Measurements from ENCODE around the gene CBLL2. TPM values are rescaled to one million over a fixed set of nuclear protein-coding genes. Genes with fewer than 3 reads are reported as not detected.
A peak's percentile ranks its signal among the peaks of the same experiment; 100 is the strongest.
"Not testable (repeated sequence)": the region's sequence is repeated elsewhere in the genome, so short reads cannot be mapped to it uniquely, and the experiment has no call there.

CBLL2 gene
- total RNA-seq, 1 donor from 2014 or later = not detected

DNA sequence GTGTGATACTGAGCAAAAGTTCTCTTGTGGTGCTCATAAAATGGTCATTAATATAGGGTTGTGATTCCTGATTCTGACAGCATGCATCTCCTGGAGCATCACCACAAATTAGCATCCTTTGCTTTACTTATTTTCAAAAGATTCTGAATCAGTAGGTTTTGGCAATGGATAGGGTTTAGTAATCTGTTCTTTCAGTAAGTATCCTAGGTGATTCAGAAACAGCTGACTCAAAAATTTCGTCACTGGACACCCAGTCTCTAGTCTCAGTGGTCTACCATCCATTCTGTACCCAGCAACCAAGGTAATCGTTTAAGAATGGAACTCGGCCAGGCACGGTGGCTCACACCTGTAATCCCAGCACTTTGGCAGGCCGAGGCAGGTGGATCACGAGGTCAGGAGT lies 4.1 kb downstream of the CBLL2 start:
- no peaks in the 10 kb centered on the region for H3K9me3 Mint-ChIP-seq (ENCODE audit: unreplicated experiment)
- no peak overlapping the region for H3K4me3 Mint-ChIP-seq (ENCODE audit: unreplicated experiment)
- no peak overlapping the region for H3K27ac Mint-ChIP-seq (ENCODE audit: unreplicated experiment)
- no peak for DNase-seq
- TF ChIP-seq, protein P1, sequence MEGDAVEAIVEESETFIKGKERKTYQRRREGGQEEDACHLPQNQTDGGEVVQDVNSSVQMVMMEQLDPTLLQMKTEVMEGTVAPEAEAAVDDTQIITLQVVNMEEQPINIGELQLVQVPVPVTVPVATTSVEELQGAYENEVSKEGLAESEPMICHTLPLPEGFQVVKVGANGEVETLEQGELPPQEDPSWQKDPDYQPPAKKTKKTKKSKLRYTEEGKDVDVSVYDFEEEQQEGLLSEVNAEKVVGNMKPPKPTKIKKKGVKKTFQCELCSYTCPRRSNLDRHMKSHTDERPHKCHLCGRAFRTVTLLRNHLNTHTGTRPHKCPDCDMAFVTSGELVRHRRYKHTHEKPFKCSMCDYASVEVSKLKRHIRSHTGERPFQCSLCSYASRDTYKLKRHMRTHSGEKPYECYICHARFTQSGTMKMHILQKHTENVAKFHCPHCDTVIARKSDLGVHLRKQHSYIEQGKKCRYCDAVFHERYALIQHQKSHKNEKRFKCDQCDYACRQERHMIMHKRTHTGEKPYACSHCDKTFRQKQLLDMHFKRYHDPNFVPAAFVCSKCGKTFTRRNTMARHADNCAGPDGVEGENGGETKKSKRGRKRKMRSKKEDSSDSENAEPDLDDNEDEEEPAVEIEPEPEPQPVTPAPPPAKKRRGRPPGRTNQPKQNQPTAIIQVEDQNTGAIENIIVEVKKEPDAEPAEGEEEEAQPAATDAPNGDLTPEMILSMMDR (IDR thresholded peaks at IDR 0.05; ENCODE audit: partially characterized antibody, unreplicated experiment) = no peak
- no peaks in the 10 kb centered on the region for H3K36me3 Mint-ChIP-seq (ENCODE audit: unreplicated experiment)
- H3K4me1 Mint-ChIP-seq (ENCODE audit: low read depth, unreplicated experiment) = no peaks in the 10 kb centered on the region
- no peaks in the 10 kb centered on the region for H3K27me3 Mint-ChIP-seq (ENCODE audit: unreplicated experiment)

DNA sequence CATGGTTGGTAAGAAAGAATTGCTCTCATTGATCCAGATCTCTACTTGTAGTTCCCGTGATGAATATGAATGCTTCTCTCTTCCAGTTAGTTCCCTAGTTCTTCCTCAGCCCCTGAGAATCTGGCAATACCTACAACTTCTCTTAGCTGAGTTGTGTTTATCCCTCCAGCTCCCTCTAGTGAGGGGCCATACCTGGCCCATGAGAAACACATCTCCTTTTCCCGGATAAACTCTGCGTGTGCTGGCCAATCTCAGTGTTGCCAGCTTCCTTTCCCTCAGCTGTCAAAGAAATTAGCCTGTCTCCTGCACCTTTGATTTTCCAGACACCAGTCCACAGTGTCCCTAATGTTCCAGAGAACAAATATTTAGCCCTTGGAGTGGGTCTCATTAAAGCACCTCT lies 5.7 kb downstream of the CBLL2 start:
- no peaks in the 10 kb centered on the region for H3K27me3 Mint-ChIP-seq (ENCODE audit: unreplicated experiment)
- H3K9me3 Mint-ChIP-seq (ENCODE audit: unreplicated experiment) = no peaks in the 10 kb centered on the region
- H3K4me1 Mint-ChIP-seq (ENCODE audit: low read depth, unreplicated experiment) = no peaks in the 10 kb centered on the region
- no peaks in the 10 kb centered on the region for H3K36me3 Mint-ChIP-seq (ENCODE audit: unreplicated experiment)
- H3K4me3 Mint-ChIP-seq (ENCODE audit: unreplicated experiment) = no peak overlapping the region
- DNase-seq = no peak
- TF ChIP-seq, protein P1 (IDR thresholded peaks at IDR 0.05; ENCODE audit: partially characterized antibody, unreplicated experiment) = no peak
- no peak overlapping the region for H3K27ac Mint-ChIP-seq (ENCODE audit: unreplicated experiment)

DNA sequence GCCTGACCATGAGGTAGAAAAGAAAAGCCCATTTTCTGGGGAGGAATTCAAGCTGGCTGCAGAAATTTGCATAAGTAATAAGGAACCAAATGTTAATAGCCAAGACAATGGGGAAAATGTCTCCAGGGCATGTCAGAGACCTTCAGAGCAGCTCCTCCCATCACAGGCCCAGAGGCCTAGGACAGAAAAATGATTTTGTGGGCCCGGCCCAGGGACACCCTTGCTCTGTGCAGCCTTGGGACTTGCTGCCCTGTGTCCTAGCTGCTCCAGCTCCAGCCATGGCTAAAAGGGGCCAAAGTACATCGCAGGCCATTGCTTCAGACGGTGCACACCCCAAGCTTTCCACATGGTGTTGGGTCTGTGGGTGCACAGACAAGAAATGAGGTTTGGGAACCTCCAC lies 16.5 kb downstream of the CBLL2 start:
- DNase-seq; H3K36me3 Mint-ChIP-seq (ENCODE audit: unreplicated experiment); H3K27me3 Mint-ChIP-seq (ENCODE audit: unreplicated experiment); H3K27ac Mint-ChIP-seq (ENCODE audit: unreplicated experiment); H3K4me3 Mint-ChIP-seq (ENCODE audit: unreplicated experiment); H3K9me3 Mint-ChIP-seq (ENCODE audit: unreplicated experiment); H3K4me1 Mint-ChIP-seq (ENCODE audit: low read depth, unreplicated experiment): not testable (repeated sequence)

DNA sequence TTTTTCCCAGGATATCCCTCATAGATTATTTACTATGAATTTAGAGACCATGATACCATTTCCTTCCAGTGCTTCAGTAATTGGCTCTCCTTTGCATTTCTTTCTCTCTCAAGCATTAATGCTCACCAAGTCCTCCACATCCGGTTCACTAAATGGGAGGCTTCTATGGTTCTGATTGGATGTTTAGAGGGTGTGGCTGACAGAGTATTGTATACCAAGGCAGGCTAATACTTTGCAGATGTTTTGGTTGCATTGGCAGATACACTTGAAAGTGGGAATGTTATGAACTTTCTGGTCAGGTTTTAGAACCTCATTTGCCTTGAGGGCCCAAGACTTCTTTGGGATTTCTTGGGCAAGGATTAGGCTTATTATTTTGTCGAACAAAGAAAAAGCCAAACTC lies 24.2 kb downstream of the CBLL2 start:
- TF ChIP-seq, protein P1 (IDR thresholded peaks at IDR 0.05; ENCODE audit: partially characterized antibody, unreplicated experiment) = no peak
- no peak overlapping the region for H3K27ac Mint-ChIP-seq (ENCODE audit: unreplicated experiment)

DNA sequence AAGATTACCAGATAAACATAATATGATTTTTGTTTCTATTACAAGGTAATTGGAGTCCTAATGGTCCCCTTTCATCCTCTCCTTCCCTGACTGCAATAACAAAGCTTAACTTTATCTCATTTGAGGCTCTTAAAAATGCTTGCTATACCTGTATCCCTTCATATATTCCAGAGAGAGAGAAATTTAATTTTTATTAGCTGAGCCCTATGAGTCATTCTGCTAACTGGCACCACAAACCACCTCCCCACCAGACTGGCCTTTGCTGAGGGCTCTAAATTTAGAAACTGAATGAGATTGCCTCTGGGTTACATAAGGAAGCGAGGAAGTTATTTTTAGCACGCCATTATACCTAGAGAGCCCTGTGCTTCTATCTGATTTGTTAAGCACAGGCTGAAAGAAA lies 27.4 kb downstream of the CBLL2 start:
- TF ChIP-seq, protein P1 (IDR thresholded peaks at IDR 0.05; ENCODE audit: partially characterized antibody, unreplicated experiment) = no peak
- no peak for DNase-seq
- Mint-ChIP-seq H3K36me3 (ENCODE audit: unreplicated experiment) (no peaks in the 10 kb centered on the region), H3K9me3 (ENCODE audit: unreplicated experiment) (no peaks in the 10 kb centered on the region), H3K27ac (ENCODE audit: unreplicated experiment) (peak overlapping the region; percentile 96), H3K27me3 (ENCODE audit: unreplicated experiment) (no peaks in the 10 kb centered on the region), H3K4me3 (ENCODE audit: unreplicated experiment) (peak overlapping the region; percentile 53), H3K4me1 (ENCODE audit: low read depth, unreplicated experiment) (peaks cover 15% of the 10 kb centered on the region)

More for the DNA sequence above, 24.2 kb downstream of the CBLL2 start:
- H3K27me3 Mint-ChIP-seq (ENCODE audit: unreplicated experiment) = no peaks in the 10 kb centered on the region
- H3K36me3 Mint-ChIP-seq (ENCODE audit: unreplicated experiment) = no peaks in the 10 kb centered on the region
- H3K9me3 Mint-ChIP-seq (ENCODE audit: unreplicated experiment) = peaks cover 2% of the 10 kb centered on the region
- H3K4me1 Mint-ChIP-seq (ENCODE audit: low read depth, unreplicated experiment) = peaks cover 14% of the 10 kb centered on the region
- DNase-seq = no peak
- no peak overlapping the region for H3K4me3 Mint-ChIP-seq (ENCODE audit: unreplicated experiment)

DNA sequence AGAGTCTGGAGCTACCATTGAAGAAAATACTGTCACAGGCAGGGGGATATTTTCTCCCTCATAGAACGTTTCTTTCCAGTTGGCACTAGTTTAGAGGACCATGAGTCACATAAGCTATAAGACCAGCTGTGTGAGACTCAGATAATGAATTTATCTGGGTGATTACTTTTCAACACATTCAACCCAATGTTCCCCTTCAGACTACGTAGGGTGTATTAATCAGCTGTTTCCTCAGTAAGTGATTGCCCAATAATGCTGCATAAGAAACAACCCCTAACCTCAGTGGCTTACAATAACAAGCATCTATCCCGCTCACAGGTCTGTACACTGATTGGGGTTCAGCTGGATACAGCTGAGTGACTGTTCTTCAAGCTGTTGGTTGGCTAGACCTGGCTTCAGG lies 38.1 kb downstream of the CBLL2 start:
- TF ChIP-seq, protein P1 (IDR thresholded peaks at IDR 0.05; ENCODE audit: partially characterized antibody, unreplicated experiment) = no peak
- no peak for DNase-seq
- no peaks in the 10 kb centered on the region for H3K27me3 Mint-ChIP-seq (ENCODE audit: unreplicated experiment)
- H3K4me3 Mint-ChIP-seq (ENCODE audit: unreplicated experiment) = no peak overlapping the region
- H3K4me1 Mint-ChIP-seq (ENCODE audit: low read depth, unreplicated experiment) = no peaks in the 10 kb centered on the region
- no peaks in the 10 kb centered on the region for H3K9me3 Mint-ChIP-seq (ENCODE audit: unreplicated experiment)
- H3K36me3 Mint-ChIP-seq (ENCODE audit: unreplicated experiment) = no peaks in the 10 kb centered on the region
- H3K27ac Mint-ChIP-seq (ENCODE audit: unreplicated experiment) = no peak overlapping the region

Measured in glutamatergic neuron (in vitro differentiated cells).